Prostate gland (tissue), 2 donors: ENCODE measurements around the gene BCL2L12.

Experiments
- POLR2A ChIP-seq: fragments of 450-650 bp; IDR thresholded peaks from one replicate; pipeline ENCODE4 v1.6.1; 2016; ENCODE audit warnings: antibody characterized with exemption, mild to moderate bottlenecking
- POLR2AphosphoS5 ChIP-seq: sonication (generic); formaldehyde crosslinking; IDR thresholded peaks from one replicate; pipeline ENCODE4 v1.6.1; 2017; ENCODE audit warnings: antibody characterized with exemption
- TF ChIP-seq, protein P1 (sequence below), 4 experiments: fragments of 200-600 bp in 2 of 4; fragments of 450-650 bp in 2 of 4; sonication (generic) in 2 of 4; IDR thresholded peaks; 1 replicate in 3 of 4; 2 replicates in 1 of 4; pipeline ENCODE4 v1.5.1; 2016 to 2019; ENCODE audit warnings: antibody characterized with exemption in 4 of 4, mild to moderate bottlenecking in 2 of 4, moderate library complexity in 2 of 4

DNA sequence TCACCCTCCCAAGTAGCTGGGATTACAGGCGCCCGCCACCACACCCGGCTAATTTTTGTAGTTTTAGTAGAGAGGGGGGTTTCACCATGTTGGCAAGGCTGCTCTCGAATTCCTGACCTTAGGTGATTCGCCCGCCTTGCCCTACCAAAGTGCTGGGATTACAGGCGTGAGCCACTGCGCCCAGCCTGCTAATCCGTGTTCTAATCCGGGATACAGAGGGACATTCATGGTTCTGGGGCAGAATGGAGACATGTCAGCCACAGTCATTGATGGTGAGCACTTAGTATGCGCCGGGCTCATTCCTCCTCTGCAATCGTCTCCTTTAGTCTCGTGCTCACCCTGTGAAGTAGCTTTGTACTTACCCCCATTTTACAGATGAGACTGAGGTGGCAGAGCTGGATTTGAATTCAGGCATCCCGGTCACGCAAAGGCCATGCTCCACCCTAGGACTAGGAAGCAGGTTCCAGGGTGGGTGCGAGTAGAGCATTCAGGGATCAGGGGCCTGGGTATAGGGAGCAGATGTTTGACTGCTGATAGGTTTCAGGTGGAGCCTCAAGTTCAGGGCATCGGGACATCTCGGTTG, 34.0 kb upstream of the BCL2L12 start:
- TF ChIP-seq, protein P1, sequence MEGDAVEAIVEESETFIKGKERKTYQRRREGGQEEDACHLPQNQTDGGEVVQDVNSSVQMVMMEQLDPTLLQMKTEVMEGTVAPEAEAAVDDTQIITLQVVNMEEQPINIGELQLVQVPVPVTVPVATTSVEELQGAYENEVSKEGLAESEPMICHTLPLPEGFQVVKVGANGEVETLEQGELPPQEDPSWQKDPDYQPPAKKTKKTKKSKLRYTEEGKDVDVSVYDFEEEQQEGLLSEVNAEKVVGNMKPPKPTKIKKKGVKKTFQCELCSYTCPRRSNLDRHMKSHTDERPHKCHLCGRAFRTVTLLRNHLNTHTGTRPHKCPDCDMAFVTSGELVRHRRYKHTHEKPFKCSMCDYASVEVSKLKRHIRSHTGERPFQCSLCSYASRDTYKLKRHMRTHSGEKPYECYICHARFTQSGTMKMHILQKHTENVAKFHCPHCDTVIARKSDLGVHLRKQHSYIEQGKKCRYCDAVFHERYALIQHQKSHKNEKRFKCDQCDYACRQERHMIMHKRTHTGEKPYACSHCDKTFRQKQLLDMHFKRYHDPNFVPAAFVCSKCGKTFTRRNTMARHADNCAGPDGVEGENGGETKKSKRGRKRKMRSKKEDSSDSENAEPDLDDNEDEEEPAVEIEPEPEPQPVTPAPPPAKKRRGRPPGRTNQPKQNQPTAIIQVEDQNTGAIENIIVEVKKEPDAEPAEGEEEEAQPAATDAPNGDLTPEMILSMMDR (IDR thresholded peaks at IDR 0.05): no peak
- TF ChIP-seq POLR2AphosphoS5 (no peak), POLR2A (no peak)
